Calu3 (cell line): ENCODE measurements around the gene NDUFA5. TPM values are rescaled to one million over a fixed set of nuclear protein-coding genes. Genes with fewer than 3 reads are reported as not detected.

ENCODE experiments used
- BruUV-seq: library from RNA; stranded (reverse); fragments of 400-500 nt; replicated peaks from 2 replicates; lab custom pipeline; 2021; lab: Mats Ljungman, UMichigan
- CTCF ChIA-PET: fragments of 300-600 bp; sonication (Branson Sonifier 250); formaldehyde crosslinking; loops from one replicate; lab custom pipeline; 2022; ENCODE audit warnings: antibody characterized with exemption; lab: Charles Lee
- DNase-seq: peaks from one replicate; pipeline ENCODE4 v3.0.0; 2022
- H3K27ac Mint-ChIP-seq: one replicate; pipeline ENCODE4 v1.8.0; 2022; ENCODE audit warnings: mixed read lengths; ENCODE audit not compliant: unreplicated experiment
- H3K27me3 Mint-ChIP-seq: one replicate; pipeline ENCODE4 v1.8.0; 2022; ENCODE audit warnings: mixed read lengths; ENCODE audit not compliant: unreplicated experiment
- H3K36me3 Mint-ChIP-seq: one replicate; pipeline ENCODE4 v1.8.0; 2022; ENCODE audit warnings: mild to moderate bottlenecking, moderate library complexity, mixed read lengths; ENCODE audit not compliant: insufficient read depth, unreplicated experiment
- H3K4me1 Mint-ChIP-seq: one replicate; pipeline ENCODE4 v1.8.0; 2022; ENCODE audit warnings: mild to moderate bottlenecking, low read depth, mixed read lengths; ENCODE audit not compliant: unreplicated experiment
- H3K4me3 Mint-ChIP-seq: one replicate; pipeline ENCODE4 v1.8.0; 2022; ENCODE audit warnings: mild to moderate bottlenecking, low read depth, moderate library complexity, mixed read lengths; ENCODE audit not compliant: unreplicated experiment
- H3K9me3 Mint-ChIP-seq: one replicate; pipeline ENCODE4 v1.8.0; 2022; ENCODE audit warnings: low read depth, mixed read lengths; ENCODE audit not compliant: unreplicated experiment
- intact Hi-C: fragments of 100-400 bp; cut with micrococcal nuclease; formaldehyde crosslinking; loops from one replicate; pipeline ENCODE4 v1.10.0; 2022; ENCODE audit not compliant: unreplicated experiment
- total RNA-seq: library from RNA; stranded (reverse); gene quantifications from 2 replicates; pipeline ENCODE4 v1.2.3, GENCODE V29; 2022
- TF ChIP-seq, protein P1 (sequence below): fragments of 200-600 bp; IDR thresholded peaks from one replicate; pipeline ENCODE4 v1.8.0; 2022; ENCODE audit warnings: antibody characterized with exemption; ENCODE audit not compliant: unreplicated experiment

The NDUFA5 gene
- total RNA-seq, 1 experiment from 2014 or later, result 75.1 TPM

DNA sequence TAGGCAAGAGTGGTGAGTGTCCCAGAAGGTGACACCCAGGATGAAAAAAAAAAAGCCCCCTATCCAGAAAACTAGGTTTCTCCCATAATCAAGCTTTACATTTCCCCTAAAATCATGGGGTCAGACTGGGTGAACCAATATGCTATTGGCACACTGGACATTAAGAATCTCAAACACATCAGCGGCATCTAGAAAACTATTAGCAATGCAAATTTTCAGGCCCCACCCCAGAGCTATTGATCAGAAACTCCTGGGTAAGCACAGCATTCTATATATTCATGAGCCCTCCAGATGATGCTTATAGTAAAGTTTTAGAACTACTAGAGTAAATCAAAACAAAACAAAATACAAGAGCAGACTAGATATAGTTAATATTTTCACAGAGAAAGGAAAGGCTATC lies 59.6 kb downstream of the NDUFA5 start:
- no peaks in the 10 kb centered on the region for H3K9me3 Mint-ChIP-seq
- H3K27ac Mint-ChIP-seq, result no peak overlapping the region
- H3K27me3 Mint-ChIP-seq, result peaks cover 26% of the 10 kb centered on the region
- H3K36me3 Mint-ChIP-seq, result no peaks in the 10 kb centered on the region
- H3K4me3 Mint-ChIP-seq, result no peak overlapping the region
- CTCF ChIA-PET, result interaction anchor here (0.6 kb wide), 1 partner anchor 33 kb away, joined by 5 read pairs; no protein-coding TSS in a partner anchor
- TF ChIP-seq, protein P1, sequence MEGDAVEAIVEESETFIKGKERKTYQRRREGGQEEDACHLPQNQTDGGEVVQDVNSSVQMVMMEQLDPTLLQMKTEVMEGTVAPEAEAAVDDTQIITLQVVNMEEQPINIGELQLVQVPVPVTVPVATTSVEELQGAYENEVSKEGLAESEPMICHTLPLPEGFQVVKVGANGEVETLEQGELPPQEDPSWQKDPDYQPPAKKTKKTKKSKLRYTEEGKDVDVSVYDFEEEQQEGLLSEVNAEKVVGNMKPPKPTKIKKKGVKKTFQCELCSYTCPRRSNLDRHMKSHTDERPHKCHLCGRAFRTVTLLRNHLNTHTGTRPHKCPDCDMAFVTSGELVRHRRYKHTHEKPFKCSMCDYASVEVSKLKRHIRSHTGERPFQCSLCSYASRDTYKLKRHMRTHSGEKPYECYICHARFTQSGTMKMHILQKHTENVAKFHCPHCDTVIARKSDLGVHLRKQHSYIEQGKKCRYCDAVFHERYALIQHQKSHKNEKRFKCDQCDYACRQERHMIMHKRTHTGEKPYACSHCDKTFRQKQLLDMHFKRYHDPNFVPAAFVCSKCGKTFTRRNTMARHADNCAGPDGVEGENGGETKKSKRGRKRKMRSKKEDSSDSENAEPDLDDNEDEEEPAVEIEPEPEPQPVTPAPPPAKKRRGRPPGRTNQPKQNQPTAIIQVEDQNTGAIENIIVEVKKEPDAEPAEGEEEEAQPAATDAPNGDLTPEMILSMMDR, result no peak
- H3K4me1 Mint-ChIP-seq, result no peaks in the 10 kb centered on the region
- BruUV-seq, result no TSS peak
- intact Hi-C loops, result no loop called here
- no peak for DNase-seq

DNA sequence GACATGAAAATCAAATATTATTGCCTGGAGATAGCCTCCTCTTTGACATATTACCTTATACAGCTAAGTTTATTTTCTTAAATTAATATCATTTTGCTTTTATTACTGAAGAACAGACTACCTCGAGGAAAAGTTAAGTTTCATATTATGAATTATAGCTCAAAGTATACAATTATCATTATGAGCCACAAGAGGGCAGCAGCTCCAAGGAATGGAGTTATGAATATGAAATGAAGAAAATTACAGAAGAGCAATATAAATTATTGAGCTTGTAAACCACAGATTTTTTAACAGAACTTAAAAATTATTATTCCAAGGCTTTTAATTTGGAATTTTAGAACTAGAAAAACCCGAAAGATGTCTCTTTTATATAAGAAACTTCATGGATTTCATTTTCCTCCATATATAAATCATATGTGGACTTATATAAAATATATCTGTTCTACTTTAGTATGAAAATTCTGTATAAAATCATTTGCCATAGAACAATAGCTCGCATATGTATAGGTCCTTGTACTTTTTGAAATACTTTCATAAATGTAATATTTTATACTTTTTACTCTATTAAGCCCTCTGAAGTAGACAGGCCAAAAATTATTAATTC lies 63.3 kb downstream of the NDUFA5 start:
- intact Hi-C loops, result loop anchor here (1.0 to 2.0 kb wide), 2 partner anchors 43 to 379 kb away; no protein-coding TSS in a partner anchor
- CTCF ChIA-PET, result interaction anchor here (0.5 to 2.1 kb wide), 7 partner anchors 10 to 1271 kb away, joined by 3 to 11 read pairs (median 3); partner anchors contain the start of genes GPR37, IQUB and NDUFA5
- no TSS peak for BruUV-seq

DNA sequence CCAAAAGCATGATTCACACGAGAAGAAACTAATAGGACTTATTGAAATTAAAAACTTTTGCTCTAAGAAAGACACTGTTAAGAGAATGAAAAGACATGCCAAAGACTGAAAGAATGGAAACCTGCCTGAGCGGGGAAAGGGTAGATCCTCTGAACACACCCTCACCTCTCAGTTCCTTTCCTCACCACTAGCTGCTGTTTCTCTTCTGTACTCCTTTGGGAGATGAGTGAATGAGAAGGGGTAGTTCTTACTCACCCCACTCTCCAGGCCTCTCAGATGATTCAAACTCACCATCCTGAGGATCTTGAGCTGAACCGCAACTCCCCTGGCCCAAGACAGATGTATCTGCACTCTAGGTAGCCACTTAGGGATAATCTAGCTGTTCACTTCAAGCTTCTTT lies 65.1 kb downstream of the NDUFA5 start:
- no TSS peak for BruUV-seq
- peaks cover 7% of the 10 kb centered on the region for H3K27me3 Mint-ChIP-seq
- H3K4me3 Mint-ChIP-seq, result no peak overlapping the region
- CTCF ChIA-PET, result interaction anchor here (1.1 kb wide), 1 partner anchor 380 kb away, joined by 3 read pairs; no protein-coding TSS in a partner anchor
- TF ChIP-seq, protein P1, result no peak
- intact Hi-C loops, result no loop called here
- no peaks in the 10 kb centered on the region for H3K36me3 Mint-ChIP-seq
- no peaks in the 10 kb centered on the region for H3K9me3 Mint-ChIP-seq
- no peak for DNase-seq
- no peak overlapping the region for H3K27ac Mint-ChIP-seq
- H3K4me1 Mint-ChIP-seq, result no peaks in the 10 kb centered on the region

More for the DNA sequence above, 63.3 kb downstream of the NDUFA5 start:
- Mint-ChIP-seq H3K27ac (no peak overlapping the region), H3K9me3 (no peaks in the 10 kb centered on the region), H3K36me3 (no peaks in the 10 kb centered on the region), H3K4me3 (no peak overlapping the region), H3K4me1 (no peaks in the 10 kb centered on the region), H3K27me3 (peaks cover 19% of the 10 kb centered on the region)
- TF ChIP-seq, protein P1, result peak; percentile 23
- DNase-seq, result peak; percentile 10

Other genes with a start within 250 kb of the NDUFA5 start
- gene IQUB, start 23.2 kb downstream of the NDUFA5 start, total RNA-seq, result 0.21 and 0.42 TPM in 2 replicates
- not detected in 2 replicates for gene ASB15, start 44.0 kb upstream of the NDUFA5 start, total RNA-seq
- not detected in 2 replicates for gene LMOD2, start 98.0 kb upstream of the NDUFA5 start, total RNA-seq
- gene WASL, start 191.2 kb upstream of the NDUFA5 start, total RNA-seq, result 33.2 and 37.5 TPM in 2 replicates